Vagina (tissue), 2 donors: ENCODE data around the gene NYAP1.
"Not testable (repeated sequence)": the region's sequence is repeated elsewhere in the genome, so short reads cannot be mapped to it uniquely, and the experiment has no call there.

ENCODE experiments used
- CTCF ChIP-seq, 3 experiments: fragments of 450-650 bp in 2 of 3; fragments of 200-600 bp in 1 of 3; sonication (generic) in 1 of 3; IDR thresholded peaks; one replicate each; pipeline ENCODE4 v1.5.1; 2017 to 2019; ENCODE audit warnings: antibody characterized with exemption in 3 of 3, mild to moderate bottlenecking in 2 of 3, moderate library complexity in 2 of 3
- POLR2A ChIP-seq, 2 donors: fragments of 450-650 bp; IDR thresholded peaks; one replicate each; pipeline ENCODE4 v1.6.1; 2017; ENCODE audit warnings: antibody characterized with exemption in 2 of 2, mild to moderate bottlenecking in 2 of 2, moderate library complexity in 2 of 2

- TF ChIP-seq CTCF, POLR2A (IDR thresholded peaks at IDR 0.05): not testable (repeated sequence)
Measured at GRCh38 chr7:100438731-100439130, 45.0 kb upstream of the NYAP1 start.
